C4-2B (cell line): ENCODE measurements around the gene IFIT1B.

Experiments used
- ZFX ChIP-seq: fragments of 450-650 bp; IDR thresholded peaks from 2 replicates; pipeline ENCODE4 v1.6.1; 2017
- TF ChIP-seq, protein P1 (sequence below): fragments of 450-650 bp; conservative IDR thresholded peaks from 2 replicates; pipeline ENCODE4 v1.5.1; 2017; ENCODE audit warnings: mild to moderate bottlenecking

DNA sequence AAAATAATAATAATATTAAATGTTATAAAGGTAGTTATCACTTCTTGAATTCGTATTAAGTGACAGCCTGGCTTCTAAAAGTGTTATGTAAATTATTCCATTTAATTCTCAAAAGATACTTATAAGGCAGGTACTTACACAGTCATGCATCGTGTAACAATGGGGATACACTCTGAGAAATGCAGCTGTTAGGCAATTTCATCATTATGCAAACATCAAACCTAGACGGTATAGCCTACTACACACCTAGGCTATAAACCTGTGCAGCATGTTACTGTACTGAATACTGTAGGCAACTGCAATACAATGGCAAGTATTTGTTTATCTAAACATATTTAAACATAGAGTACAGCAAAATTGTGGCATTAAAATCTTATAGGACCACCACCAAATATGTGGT is 16.0 kb downstream of the IFIT1B start:
- TF ChIP-seq ZFX, result no peak
- TF ChIP-seq, protein P1, sequence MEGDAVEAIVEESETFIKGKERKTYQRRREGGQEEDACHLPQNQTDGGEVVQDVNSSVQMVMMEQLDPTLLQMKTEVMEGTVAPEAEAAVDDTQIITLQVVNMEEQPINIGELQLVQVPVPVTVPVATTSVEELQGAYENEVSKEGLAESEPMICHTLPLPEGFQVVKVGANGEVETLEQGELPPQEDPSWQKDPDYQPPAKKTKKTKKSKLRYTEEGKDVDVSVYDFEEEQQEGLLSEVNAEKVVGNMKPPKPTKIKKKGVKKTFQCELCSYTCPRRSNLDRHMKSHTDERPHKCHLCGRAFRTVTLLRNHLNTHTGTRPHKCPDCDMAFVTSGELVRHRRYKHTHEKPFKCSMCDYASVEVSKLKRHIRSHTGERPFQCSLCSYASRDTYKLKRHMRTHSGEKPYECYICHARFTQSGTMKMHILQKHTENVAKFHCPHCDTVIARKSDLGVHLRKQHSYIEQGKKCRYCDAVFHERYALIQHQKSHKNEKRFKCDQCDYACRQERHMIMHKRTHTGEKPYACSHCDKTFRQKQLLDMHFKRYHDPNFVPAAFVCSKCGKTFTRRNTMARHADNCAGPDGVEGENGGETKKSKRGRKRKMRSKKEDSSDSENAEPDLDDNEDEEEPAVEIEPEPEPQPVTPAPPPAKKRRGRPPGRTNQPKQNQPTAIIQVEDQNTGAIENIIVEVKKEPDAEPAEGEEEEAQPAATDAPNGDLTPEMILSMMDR, result no peak
